Erythroblast (primary cell): Measurements from ENCODE around the gene ACAD8.

ENCODE experiments used
- GATA1 ChIP-seq: IDR thresholded peaks from 2 replicates; pipeline ENCODE4 v1.6.1; 2011; ENCODE audit warnings: low read depth, mild to moderate bottlenecking, control low read depth, low read length, moderate library complexity
- POLR2A ChIP-seq: IDR thresholded peaks from 2 replicates; pipeline ENCODE4 v1.6.1; 2011; ENCODE audit warnings: mild to moderate bottlenecking, low read length

- TF ChIP-seq POLR2A (no peak), GATA1 (no peak)
Measured at GRCh38 chr11:134260503-134260902, 7.1 kb downstream of the ACAD8 start.
